ENCODE measurements around the gene LPP.

GRCh38 chr3:188449421-188449820, 295.5 kb downstream of the LPP start:
- TF ChIP-seq CTCF (IDR thresholded peaks at IDR 0.05): no peak
- no peak for TF ChIP-seq POLR2A (IDR thresholded peaks at IDR 0.05)

Data from right lobe of liver (tissue), 4 donors.